Endothelial cell of umbilical vein (primary cell): ENCODE data around the gene RSPH1. TPM values are rescaled to one million over a fixed set of nuclear protein-coding genes. Genes with fewer than 3 reads are reported as not detected.

Experiments
- BruUV-seq: library from RNA; stranded (reverse); fragments of 400-500 nt; replicated peaks from 2 replicates; lab custom pipeline; 2021; lab: Mats Ljungman, UMichigan
- CTCF ChIA-PET: fragments of 300-600, 350-600 bp; sonication (Branson Sonifier 250); formaldehyde crosslinking; loops from one replicate; lab custom pipeline; 2021; ENCODE audit warnings: antibody characterized with exemption, inconsistent platforms; lab: Charles Lee
- POLR2A ChIA-PET: fragments of 300-600, 350-600 bp; sonication (Branson Sonifier 250); formaldehyde crosslinking; loops from one replicate; lab custom pipeline; 2021; ENCODE audit warnings: antibody characterized with exemption, inconsistent platforms; lab: Charles Lee
- DNase-seq: peaks from one replicate; pipeline ENCODE4 v3.0.0-alpha.2; 2011; ENCODE audit warnings: low read depth, low spot score
- FAIRE-seq: peaks from 2 replicates; lab custom pipeline; 2011; peaks lifted over from hg19 to GRCh38; lab: Jason Lieb, UNC
- H2AFZ ChIP-seq: 2 replicates; pipeline ENCODE4 v1.6.0; 2012; ENCODE audit warnings: low read depth, low read length, control low read depth, inconsistent platforms
- H3K27ac ChIP-seq: 2 replicates; pipeline ENCODE4 v1.5.1; 2011; ENCODE audit warnings: low read depth, mild to moderate bottlenecking, control low read depth, low read length, moderate library complexity; ENCODE audit not compliant: insufficient read depth
- H3K27me3 ChIP-seq, 2 experiments: 2 replicates each; pipeline versions ENCODE4 v1.6.0 to v1.6.1; 2011; ENCODE audit warnings: low read length in 2 of 2, mixed read lengths in 1 of 2; ENCODE audit not compliant: control insufficient read depth in 2 of 2, insufficient read depth in 2 of 2
- H3K36me3 ChIP-seq, 2 experiments: 2 replicates in 1 of 2; 3 replicates in 1 of 2; pipeline ENCODE4 v1.5.1; 2011; ENCODE audit warnings: low read length in 2 of 2, mild to moderate bottlenecking in 1 of 2, moderate library complexity in 1 of 2; ENCODE audit not compliant: control insufficient read depth in 2 of 2, insufficient read depth in 2 of 2; ENCODE audit errors: extremely low read depth in 1 of 2
- H3K4me1 ChIP-seq: 3 replicates; pipeline ENCODE4 v1.5.1; 2011; ENCODE audit warnings: mild to moderate bottlenecking, low read length; ENCODE audit not compliant: control insufficient read depth, insufficient read depth; ENCODE audit errors: extremely low read depth
- H3K4me2 ChIP-seq: 2 replicates; pipeline ENCODE4 v1.6.1; 2011; ENCODE audit warnings: low read length, control low read depth, mixed read lengths; ENCODE audit not compliant: insufficient read depth
- H3K4me3 ChIP-seq, 3 experiments: fragments of 200-600 bp in 1 of 3; sonication (generic), shearing (Covaris generic) in 1 of 3; replicated peaks in 1 of 3; 2 replicates each; pipeline ENCODE4 v1.5.1; 2011 to 2016; ENCODE audit warnings: control low read depth in 3 of 3, low read length in 3 of 3, mild to moderate bottlenecking in 2 of 3, inconsistent platforms in 1 of 3, low read depth in 1 of 3, moderate library complexity in 1 of 3; ENCODE audit not compliant: insufficient read depth in 1 of 3
- H3K79me2 ChIP-seq: 2 replicates; pipeline ENCODE4 v1.6.0; 2012; ENCODE audit warnings: low read length, inconsistent platforms; ENCODE audit not compliant: control insufficient read depth, insufficient read depth
- H3K9ac ChIP-seq: replicated peaks from 2 replicates; pipeline ENCODE3; 2011; ENCODE audit warnings: low read length, control low read depth; ENCODE audit not compliant: insufficient read depth; ENCODE audit errors: extremely low read depth
- H3K9me1 ChIP-seq: replicated peaks from 3 replicates; pipeline ENCODE4 v1.6.0; 2011; ENCODE audit warnings: mild to moderate bottlenecking, low read length; ENCODE audit not compliant: control insufficient read depth, insufficient read depth; ENCODE audit errors: extremely low read depth
- H3K9me3 ChIP-seq: replicated peaks from 2 replicates; pipeline ENCODE4 v1.5.1; 2012; ENCODE audit warnings: low read length, inconsistent platforms; ENCODE audit not compliant: control insufficient read depth, insufficient read depth
- H4K20me1 ChIP-seq: replicated peaks from 2 replicates; pipeline ENCODE3; 2011; ENCODE audit warnings: mild to moderate bottlenecking, low read length; ENCODE audit not compliant: control insufficient read depth, insufficient read depth; ENCODE audit errors: extremely low read depth
- EZH2 ChIP-seq: IDR thresholded peaks from 2 replicates; pipeline ENCODE4 v1.6.1; 2012; ENCODE audit warnings: borderline replicate concordance, low read depth, mild to moderate bottlenecking, moderate library complexity, low read length, inconsistent platforms; ENCODE audit not compliant: severe bottlenecking
- FOS ChIP-seq: IDR thresholded peaks from 2 replicates; pipeline ENCODE4 v1.6.1; 2011; ENCODE audit warnings: mild to moderate bottlenecking, low read length, moderate library complexity, borderline replicate concordance; ENCODE audit not compliant: insufficient read depth
- GATA2 ChIP-seq: IDR thresholded peaks from 2 replicates; pipeline ENCODE4 v1.7.0; 2011; ENCODE audit warnings: low read depth, mild to moderate bottlenecking, moderate library complexity, mixed read lengths, low read length; ENCODE audit not compliant: insufficient read length, insufficient read depth
- JUN ChIP-seq: IDR thresholded peaks from 2 replicates; pipeline ENCODE4 v1.6.1; 2011; ENCODE audit warnings: borderline replicate concordance, low read depth; ENCODE audit not compliant: insufficient read length, insufficient read depth
- MAX ChIP-seq: IDR thresholded peaks from 2 replicates; pipeline ENCODE4 v1.6.1; 2011; ENCODE audit not compliant: insufficient read depth, insufficient read length
- MYC ChIP-seq: IDR thresholded peaks from one replicate; pipeline ENCODE4 v1.6.1; 2011; ENCODE audit warnings: mild to moderate bottlenecking, low read depth, low read length
- POLR2A ChIP-seq: IDR thresholded peaks from 2 replicates; pipeline ENCODE4 v1.6.1; 2012; ENCODE audit warnings: low read depth, mild to moderate bottlenecking, control low read depth, low read length
- POLR2AphosphoS5 ChIP-seq: IDR thresholded peaks from 2 replicates; pipeline ENCODE4 v1.6.1; 2012; ENCODE audit warnings: low read depth, mild to moderate bottlenecking, control low read depth, low read length, moderate library complexity; ENCODE audit not compliant: insufficient read depth
- dilution Hi-C: fragments of 300-500 bp; cut with MboI; formaldehyde crosslinking; loops from one replicate; pipeline ENCODE4 v1.15.0; 2019; ENCODE audit warnings: low sequenced_read_pairs; ENCODE audit not compliant: extremely low pct_ligation_motif_present
- intact Hi-C: fragments of 100-400 bp; cut with micrococcal nuclease; formaldehyde crosslinking; loops from one replicate; pipeline ENCODE4 v1.10.0; 2022
- polyA plus RNA-seq, 4 experiments: library from polyadenylated mRNA; depleted of rRNA in 3 of 4; stranded (reverse) in 3 of 4; unstranded in 1 of 4; fragments of >200 nt; gene quantifications; 2 replicates each; pipeline versions ENCODE4 v1.2.1 to v1.2.3, GENCODE V29; 2011 to 2012; ENCODE audit warnings: missing spikeins in 1 of 4
- total RNA-seq: library from RNA; stranded (reverse); gene quantifications from 2 replicates; pipeline ENCODE4 v1.2.3, GENCODE V29; 2021
- TF ChIP-seq, protein P1 (sequence below), 2 donors: IDR thresholded peaks; 1 replicate in 1 of 2; 2 replicates in 1 of 2; pipeline ENCODE4 v1.5.1; 2011; ENCODE audit warnings: low read length in 2 of 2, mild to moderate bottlenecking in 2 of 2, moderate library complexity in 2 of 2, control low read depth in 1 of 2, inconsistent platforms in 1 of 2, low read depth in 1 of 2; ENCODE audit not compliant: insufficient read depth in 1 of 2; ENCODE audit errors: extremely low read depth in 1 of 2

The RSPH1 gene
- total and polyA plus RNA-seq, 2 donors (not counting 3 experiments of a cell fraction or from before 2014, with no cell fraction given), result 0.08 TPM; not detected in 1

DNA sequence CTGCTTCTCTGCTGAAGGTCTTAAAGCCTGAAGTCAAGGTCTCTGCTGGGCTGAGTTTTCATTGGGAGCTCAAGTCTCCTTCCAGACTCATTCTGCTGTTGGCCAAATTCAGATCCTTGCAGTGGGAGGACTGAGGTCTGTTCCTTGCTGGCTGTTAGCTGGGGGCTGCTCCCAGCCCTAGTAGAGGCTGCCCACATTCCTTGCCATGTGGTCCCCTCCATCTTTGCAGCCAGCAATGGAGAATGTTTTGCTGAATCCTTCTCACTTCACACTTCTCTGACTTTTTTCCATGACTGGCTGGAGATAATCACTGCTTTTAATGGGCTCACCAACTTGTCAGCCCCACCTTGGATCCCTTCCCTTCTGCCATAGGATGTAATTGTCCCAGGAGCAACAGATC, 59.1 kb downstream of the RSPH1 start:
- TF ChIP-seq MYC (no peak), GATA2 (no peak)
- TF ChIP-seq, protein P1, sequence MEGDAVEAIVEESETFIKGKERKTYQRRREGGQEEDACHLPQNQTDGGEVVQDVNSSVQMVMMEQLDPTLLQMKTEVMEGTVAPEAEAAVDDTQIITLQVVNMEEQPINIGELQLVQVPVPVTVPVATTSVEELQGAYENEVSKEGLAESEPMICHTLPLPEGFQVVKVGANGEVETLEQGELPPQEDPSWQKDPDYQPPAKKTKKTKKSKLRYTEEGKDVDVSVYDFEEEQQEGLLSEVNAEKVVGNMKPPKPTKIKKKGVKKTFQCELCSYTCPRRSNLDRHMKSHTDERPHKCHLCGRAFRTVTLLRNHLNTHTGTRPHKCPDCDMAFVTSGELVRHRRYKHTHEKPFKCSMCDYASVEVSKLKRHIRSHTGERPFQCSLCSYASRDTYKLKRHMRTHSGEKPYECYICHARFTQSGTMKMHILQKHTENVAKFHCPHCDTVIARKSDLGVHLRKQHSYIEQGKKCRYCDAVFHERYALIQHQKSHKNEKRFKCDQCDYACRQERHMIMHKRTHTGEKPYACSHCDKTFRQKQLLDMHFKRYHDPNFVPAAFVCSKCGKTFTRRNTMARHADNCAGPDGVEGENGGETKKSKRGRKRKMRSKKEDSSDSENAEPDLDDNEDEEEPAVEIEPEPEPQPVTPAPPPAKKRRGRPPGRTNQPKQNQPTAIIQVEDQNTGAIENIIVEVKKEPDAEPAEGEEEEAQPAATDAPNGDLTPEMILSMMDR (IDR thresholded peaks at IDR 0.05; ENCODE audit: extremely low read depth in 1 of 2, insufficient read depth in 1 of 2, low read depth in 1 of 2, low read length in 2 of 2), result no peak
- no peak overlapping the region for H3K27ac ChIP-seq
- no peaks in the 10 kb centered on the region for H3K9me3 ChIP-seq
- no peaks in the 10 kb centered on the region for H3K9me1 ChIP-seq
- FAIRE-seq, result no peak
- ChIA-PET POLR2A (no interaction called here), CTCF (no interaction called here)
- no peak for DNase-seq
- no peak overlapping the region for H3K9ac ChIP-seq
- no peaks in the 10 kb centered on the region for H3K36me3 ChIP-seq
- dilution Hi-C loops, result no loop called here
- no peak overlapping the region for H3K4me2 ChIP-seq
- no peaks in the 10 kb centered on the region for H3K4me1 ChIP-seq
- intact Hi-C loops, result no loop called here
- no TSS peak for BruUV-seq
- no peaks in the 10 kb centered on the region for H3K27me3 ChIP-seq
- H3K79me2 ChIP-seq, result no peaks in the 10 kb centered on the region
- H3K4me3 ChIP-seq, result no peak overlapping the region
- no peaks in the 10 kb centered on the region for H4K20me1 ChIP-seq
- no peak overlapping the region for H2AFZ ChIP-seq

GRCh38 chr21:42435833-42436232, 60.2 kb downstream of the RSPH1 start:
- Histone ChIP-seq H3K9ac (no peak overlapping the region), H3K79me2 (no peaks in the 10 kb centered on the region), H2AFZ (no peak overlapping the region), H3K27me3 (no peaks in the 10 kb centered on the region), H3K4me1 (no peaks in the 10 kb centered on the region), H3K4me2 (no peak overlapping the region), H3K36me3 (no peaks in the 10 kb centered on the region), H3K9me3 (no peaks in the 10 kb centered on the region), H3K9me1 (no peaks in the 10 kb centered on the region), H3K4me3 (no peak overlapping the region), H4K20me1 (no peaks in the 10 kb centered on the region), H3K27ac (no peak overlapping the region)
- no peak for TF ChIP-seq MYC
- TF ChIP-seq POLR2A, result no peak
- TF ChIP-seq POLR2AphosphoS5, result no peak
- no peak for TF ChIP-seq JUN
- no peak for TF ChIP-seq EZH2
- no peak for TF ChIP-seq GATA2
- TF ChIP-seq FOS, result no peak
- TF ChIP-seq, protein P1 (IDR thresholded peaks at IDR 0.05; ENCODE audit: extremely low read depth in 1 of 2, insufficient read depth in 1 of 2, low read depth in 1 of 2, low read length in 2 of 2), result no peak
- TF ChIP-seq MAX, result no peak
- DNase-seq, result no peak
- ChIA-PET POLR2A (no interaction called here), CTCF (no interaction called here)
- FAIRE-seq, result no peak
- dilution Hi-C loops, result no loop called here
- no TSS peak for BruUV-seq
- intact Hi-C loops, result no loop called here
